Measurements from ENCODE around the gene TAF9B.
A peak's percentile ranks its signal among the peaks of the same experiment; 100 is the strongest.

The TAF9B gene

DNA sequence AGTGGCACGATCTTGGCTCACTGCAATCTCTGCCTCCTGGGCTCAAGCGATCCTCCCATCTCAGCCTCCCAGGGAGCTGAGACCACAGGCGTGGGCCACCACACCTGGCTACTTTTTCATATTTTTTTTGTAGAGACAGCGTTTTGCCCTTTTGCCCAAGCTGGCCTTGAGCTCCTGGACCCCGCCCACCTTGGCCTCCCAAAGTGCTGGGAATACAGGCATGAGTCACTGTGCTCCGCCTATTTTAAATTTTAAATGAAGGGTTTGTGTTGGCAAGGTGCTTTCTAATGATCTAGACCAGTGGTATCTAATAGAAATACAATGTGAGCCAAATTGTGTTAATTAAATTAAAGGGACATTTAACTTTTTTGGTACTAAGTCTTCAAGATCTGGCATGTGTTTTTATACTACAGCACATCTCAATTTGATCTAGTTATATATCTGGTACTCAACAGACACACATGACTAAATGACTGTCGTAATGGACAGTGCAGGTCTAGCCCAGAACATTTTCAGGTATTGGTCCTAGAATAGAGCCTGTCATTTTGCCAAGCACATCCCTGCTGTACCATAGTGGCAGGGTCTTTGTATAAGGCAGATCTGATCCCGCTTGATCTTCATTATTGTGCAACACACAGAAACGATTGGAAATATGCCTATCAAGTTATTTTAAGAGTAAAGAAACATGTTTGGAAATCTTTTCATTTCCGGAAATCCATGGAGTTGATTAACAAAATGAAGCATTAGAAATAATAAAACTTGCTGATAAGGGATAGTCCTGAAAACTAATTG, 28.1 kb downstream of the TAF9B start:
- H3K4me3 ChIP-seq (ENCODE audit: low read depth, low read length), result peak overlapping the region; percentile 21
- no peak for DNase-seq (ENCODE audit: low read depth)
- TF ChIP-seq, protein P1, sequence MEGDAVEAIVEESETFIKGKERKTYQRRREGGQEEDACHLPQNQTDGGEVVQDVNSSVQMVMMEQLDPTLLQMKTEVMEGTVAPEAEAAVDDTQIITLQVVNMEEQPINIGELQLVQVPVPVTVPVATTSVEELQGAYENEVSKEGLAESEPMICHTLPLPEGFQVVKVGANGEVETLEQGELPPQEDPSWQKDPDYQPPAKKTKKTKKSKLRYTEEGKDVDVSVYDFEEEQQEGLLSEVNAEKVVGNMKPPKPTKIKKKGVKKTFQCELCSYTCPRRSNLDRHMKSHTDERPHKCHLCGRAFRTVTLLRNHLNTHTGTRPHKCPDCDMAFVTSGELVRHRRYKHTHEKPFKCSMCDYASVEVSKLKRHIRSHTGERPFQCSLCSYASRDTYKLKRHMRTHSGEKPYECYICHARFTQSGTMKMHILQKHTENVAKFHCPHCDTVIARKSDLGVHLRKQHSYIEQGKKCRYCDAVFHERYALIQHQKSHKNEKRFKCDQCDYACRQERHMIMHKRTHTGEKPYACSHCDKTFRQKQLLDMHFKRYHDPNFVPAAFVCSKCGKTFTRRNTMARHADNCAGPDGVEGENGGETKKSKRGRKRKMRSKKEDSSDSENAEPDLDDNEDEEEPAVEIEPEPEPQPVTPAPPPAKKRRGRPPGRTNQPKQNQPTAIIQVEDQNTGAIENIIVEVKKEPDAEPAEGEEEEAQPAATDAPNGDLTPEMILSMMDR (IDR thresholded peaks at IDR 0.05; ENCODE audit: low read depth, low read length), result no peak
- TF ChIP-seq POLR2A (IDR thresholded peaks at IDR 0.05; ENCODE audit: extremely low read depth, insufficient read length), result no peak
- TF ChIP-seq, protein P2, sequence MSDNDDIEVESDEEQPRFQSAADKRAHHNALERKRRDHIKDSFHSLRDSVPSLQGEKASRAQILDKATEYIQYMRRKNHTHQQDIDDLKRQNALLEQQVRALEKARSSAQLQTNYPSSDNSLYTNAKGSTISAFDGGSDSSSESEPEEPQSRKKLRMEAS (IDR thresholded peaks at IDR 0.05; ENCODE audit: low read depth, low read length), result no peak
- no peak for TF ChIP-seq MYC (IDR thresholded peaks at IDR 0.05; ENCODE audit: low read depth, low read length)

DNA sequence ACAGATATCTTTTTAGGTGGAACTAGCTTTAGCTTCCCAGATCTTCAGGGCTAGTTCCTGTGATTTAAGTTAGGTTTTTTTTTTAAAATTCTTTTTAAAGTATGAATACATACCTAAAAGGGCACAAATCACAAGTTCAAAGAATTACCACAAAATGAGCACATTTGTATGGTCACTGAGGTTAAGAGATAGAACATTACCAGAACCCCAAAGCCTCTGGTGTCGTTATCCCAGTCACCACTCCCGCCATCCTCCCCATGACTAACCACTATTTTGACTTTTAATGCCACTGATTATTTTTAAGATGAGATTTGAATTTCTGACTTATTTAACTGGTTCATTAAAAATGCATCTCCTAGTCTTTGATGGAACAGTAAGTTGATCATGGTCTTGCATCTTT, 30.0 kb downstream of the TAF9B start:
- H3K4me3 ChIP-seq (ENCODE audit: low read depth, low read length), result peak overlapping the region; percentile 79
- TF ChIP-seq MYC (IDR thresholded peaks at IDR 0.05; ENCODE audit: low read depth, low read length) (no peak), POLR2A (IDR thresholded peaks at IDR 0.05; ENCODE audit: extremely low read depth, insufficient read length) (no peak)
- TF ChIP-seq, protein P1 (IDR thresholded peaks at IDR 0.05; ENCODE audit: low read depth, low read length), result no peak
- TF ChIP-seq, protein P2 (IDR thresholded peaks at IDR 0.05; ENCODE audit: low read depth, low read length), result no peak
- no peak for DNase-seq (ENCODE audit: low read depth)

DNA sequence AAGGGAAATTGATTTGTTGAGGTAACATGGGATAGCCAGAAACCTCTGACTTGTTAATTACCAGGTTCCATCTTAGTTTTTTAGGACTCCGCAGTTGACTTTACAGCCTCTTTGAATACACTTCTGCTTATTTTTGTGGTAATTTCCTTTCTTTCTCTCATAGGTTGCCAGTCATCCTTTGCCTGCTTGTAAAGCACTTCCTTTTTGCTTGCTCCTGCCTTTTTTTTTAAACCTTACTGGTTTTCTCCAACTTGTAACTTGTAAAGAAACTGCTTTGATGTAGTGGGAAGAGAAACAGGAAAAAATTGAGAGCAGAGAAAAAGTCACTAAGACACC, 32.8 kb downstream of the TAF9B start:
- TF ChIP-seq, protein P1 (IDR thresholded peaks at IDR 0.05; ENCODE audit: low read depth, low read length), result no peak
- TF ChIP-seq, protein P2 (IDR thresholded peaks at IDR 0.05; ENCODE audit: low read depth, low read length), result no peak
- no peak for TF ChIP-seq MYC (IDR thresholded peaks at IDR 0.05; ENCODE audit: low read depth, low read length)
- TF ChIP-seq POLR2A (IDR thresholded peaks at IDR 0.05; ENCODE audit: extremely low read depth, insufficient read length), result no peak
- DNase-seq (ENCODE audit: low read depth), result no peak

DNA sequence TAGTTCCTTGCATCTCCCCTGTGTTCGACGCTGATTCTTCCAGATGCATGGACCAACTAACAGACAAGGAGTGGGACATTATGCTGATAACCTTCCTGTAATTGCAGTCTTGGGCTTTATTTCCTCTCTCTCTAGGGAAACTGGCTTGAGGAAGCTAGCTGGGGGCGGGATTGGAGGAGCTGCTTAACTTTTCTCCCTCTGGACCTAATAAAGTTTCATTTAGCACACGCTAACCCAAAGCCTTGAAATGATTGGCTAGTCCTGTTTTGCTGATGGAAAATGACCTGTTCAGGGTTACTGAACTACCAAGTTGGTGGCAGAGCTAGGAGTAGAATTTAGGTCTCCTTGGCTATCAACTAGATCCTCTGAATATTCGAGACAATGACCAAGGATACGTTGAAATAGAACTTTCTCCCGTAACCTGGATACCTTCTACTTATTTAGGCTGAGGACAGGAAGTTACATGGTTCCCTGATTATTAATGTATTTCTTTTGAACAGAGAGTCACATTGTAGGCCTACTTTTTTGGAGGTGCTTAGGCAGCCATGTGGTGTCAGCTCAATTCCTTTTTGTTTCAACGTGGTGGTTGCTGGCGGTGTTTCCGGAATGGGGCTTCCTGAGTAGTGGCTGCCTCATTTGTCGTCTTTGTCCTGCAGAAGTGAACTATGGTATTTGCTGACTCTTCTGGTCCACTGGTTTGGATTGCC, 33.4 kb downstream of the TAF9B start:
- peak; percentile 52 for DNase-seq (ENCODE audit: low read depth)
- H3K4me3 ChIP-seq (ENCODE audit: low read depth, low read length), result peak overlapping the region; percentile 79
- TF ChIP-seq POLR2A (IDR thresholded peaks at IDR 0.05; ENCODE audit: extremely low read depth, insufficient read length) (no peak), MYC (IDR thresholded peaks at IDR 0.05; ENCODE audit: low read depth, low read length) (0 out of 2 replicates have a peak, but pooled peaks have one; percentile 34)
- TF ChIP-seq, protein P2 (IDR thresholded peaks at IDR 0.05; ENCODE audit: low read depth, low read length), result peak; percentile 76
- TF ChIP-seq, protein P1 (IDR thresholded peaks at IDR 0.05; ENCODE audit: low read depth, low read length), result no peak

More for the DNA sequence above, 32.8 kb downstream of the TAF9B start:
- peak overlapping the region; percentile 79 for H3K4me3 ChIP-seq (ENCODE audit: low read depth, low read length)

DNA sequence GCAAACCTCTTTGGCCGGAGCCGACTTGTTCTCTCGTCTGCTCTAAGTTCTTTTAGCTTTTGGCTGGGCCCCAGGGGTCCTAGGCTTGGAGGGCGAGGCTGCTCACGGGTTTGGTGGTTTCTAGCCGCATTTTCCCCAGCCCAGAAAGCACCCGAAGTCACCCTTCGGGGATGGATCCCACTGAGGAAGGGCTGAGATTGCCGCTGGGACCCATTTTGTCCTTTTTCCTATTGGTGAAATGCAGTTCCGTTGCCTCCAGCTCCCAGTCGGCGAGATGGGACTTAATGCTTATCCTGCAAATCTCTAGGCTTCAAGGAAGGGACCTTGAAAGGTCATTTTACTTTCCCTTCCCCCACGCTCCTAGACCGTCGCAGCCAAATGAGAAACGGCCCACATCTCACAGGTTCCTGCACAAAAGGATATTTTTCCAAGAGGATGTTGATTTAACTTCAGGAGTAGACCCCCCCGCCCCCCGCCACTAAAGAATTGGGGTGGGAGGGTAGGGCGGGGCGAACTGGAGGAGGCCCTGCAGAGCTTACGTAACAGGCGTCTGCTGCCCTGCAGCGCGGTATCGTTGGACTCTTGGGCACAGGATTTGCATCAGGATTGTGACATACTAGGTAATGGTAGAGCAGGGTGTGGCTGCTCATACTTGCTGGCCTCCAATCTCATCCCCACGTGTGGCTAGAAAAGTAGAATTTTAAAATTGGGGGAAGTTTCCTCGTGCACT, 34.8 kb downstream of the TAF9B start:
- TF ChIP-seq POLR2A (IDR thresholded peaks at IDR 0.05; ENCODE audit: extremely low read depth, insufficient read length) (no peak), MYC (IDR thresholded peaks at IDR 0.05; ENCODE audit: low read depth, low read length) (peak; percentile 9; the same call in 1 of the 2 replicates)
- TF ChIP-seq, protein P1 (IDR thresholded peaks at IDR 0.05; ENCODE audit: low read depth, low read length), result no peak
- TF ChIP-seq, protein P2 (IDR thresholded peaks at IDR 0.05; ENCODE audit: low read depth, low read length), result peak; percentile 67
- DNase-seq (ENCODE audit: low read depth), result peak; percentile 87
- peak overlapping the region; percentile 79 for H3K4me3 ChIP-seq (ENCODE audit: low read depth, low read length)

Measured in NB4 (cell line).